Nephron progenitor cell (in vitro differentiated cells): ENCODE measurements around the gene MSANTD7.

Experiments
- DNase-seq: peaks from one replicate; pipeline ENCODE4 v3.0.0; 2021
- H3K27ac Mint-ChIP-seq: 2 replicates; pipeline ENCODE4 v1.8.0; 2021; ENCODE audit warnings: mild to moderate bottlenecking, moderate library complexity, mixed read lengths
- H3K27me3 Mint-ChIP-seq: 2 replicates; pipeline ENCODE4 v1.8.0; 2021; ENCODE audit warnings: mild to moderate bottlenecking, low read depth, mixed read lengths; ENCODE audit not compliant: poor library complexity
- H3K36me3 Mint-ChIP-seq: 2 replicates; pipeline ENCODE4 v1.8.0; 2021; ENCODE audit warnings: low read depth, mixed read lengths
- H3K4me1 Mint-ChIP-seq: 2 replicates; pipeline ENCODE4 v1.8.0; 2021; ENCODE audit warnings: mixed read lengths
- H3K4me3 Mint-ChIP-seq: 2 replicates; pipeline ENCODE4 v1.8.0; 2021; ENCODE audit warnings: mild to moderate bottlenecking, moderate library complexity, mixed read lengths
- H3K9me3 Mint-ChIP-seq: 2 replicates; pipeline ENCODE4 v1.8.0; 2021; ENCODE audit warnings: mild to moderate bottlenecking, moderate library complexity, mixed read lengths
- CTCF ChIP-seq: fragments of 200-600 bp; sonication (generic); IDR thresholded peaks from 2 replicates; pipeline ENCODE4 v1.5.0; 2021; ENCODE audit warnings: antibody characterized with exemption

The MSANTD7 gene

GRCh38 chr10:14837757-14838581 is at the start of gene MSANTD7, which contains the start of the genes CDNF and HSPA14:
TSS of gene MSANTD7 (plus strand) at chr10:14838306. CDS start at chr10:14842285, 3,979 bp downstream.
TSS of gene CDNF (minus strand) at chr10:14838037. CDS start at chr10:14837946, 91 bp downstream.
TSS of gene HSPA14 (plus strand) at chr10:14838306. CDS start at chr10:14838403, 97 bp downstream.
- Mint-ChIP-seq H3K36me3 (peaks cover 44% of the 10 kb centered on the region), H3K4me3 (peak within 1 kb of the TSS; percentile 94), H3K9me3 (no peaks in the 10 kb centered on the region), H3K27ac (peak within 1 kb of the TSS; percentile 100), H3K4me1 (peaks cover 37% of the 10 kb centered on the region), H3K27me3 (no peaks in the 10 kb centered on the region)
- TF ChIP-seq CTCF, result no peak
- peak; percentile 100 for DNase-seq

- peaks cover 6% of the 10 kb centered on the region for H3K9me3 Mint-ChIP-seq
- no peaks in the 10 kb centered on the region for H3K36me3 Mint-ChIP-seq
- H3K27ac Mint-ChIP-seq, result no peak overlapping the region
- H3K4me3 Mint-ChIP-seq, result no peak overlapping the region
- DNase-seq, result no peak
- peaks cover 18% of the 10 kb centered on the region for H3K27me3 Mint-ChIP-seq
- peaks cover 6% of the 10 kb centered on the region for H3K4me1 Mint-ChIP-seq
- TF ChIP-seq CTCF, result no peak
Measured at GRCh38 chr10:14798636-14799035, 39.5 kb upstream of the MSANTD7 start.

- TF ChIP-seq CTCF, result no peak
- H3K36me3 Mint-ChIP-seq, result no peaks in the 10 kb centered on the region
- H3K27me3 Mint-ChIP-seq, result peaks cover 18% of the 10 kb centered on the region
- peaks cover 6% of the 10 kb centered on the region for H3K4me1 Mint-ChIP-seq
- DNase-seq, result no peak
- H3K27ac Mint-ChIP-seq, result no peak overlapping the region
- H3K9me3 Mint-ChIP-seq, result peaks cover 6% of the 10 kb centered on the region
- H3K4me3 Mint-ChIP-seq, result no peak overlapping the region
Measured at GRCh38 chr10:14800397-14800796, 37.7 kb upstream of the MSANTD7 start.

- H3K9me3 Mint-ChIP-seq, result peaks cover 6% of the 10 kb centered on the region
- H3K36me3 Mint-ChIP-seq, result no peaks in the 10 kb centered on the region
- no peak for TF ChIP-seq CTCF
- no peak for DNase-seq
- peaks cover 6% of the 10 kb centered on the region for H3K4me1 Mint-ChIP-seq
- H3K27me3 Mint-ChIP-seq, result peaks cover 18% of the 10 kb centered on the region
- H3K27ac Mint-ChIP-seq, result no peak overlapping the region
- no peak overlapping the region for H3K4me3 Mint-ChIP-seq
Measured at GRCh38 chr10:14801723-14802122, 36.4 kb upstream of the MSANTD7 start.

- Mint-ChIP-seq H3K36me3 (no peaks in the 10 kb centered on the region), H3K27ac (no peak overlapping the region), H3K27me3 (peaks cover 9% of the 10 kb centered on the region), H3K4me1 (peaks cover 6% of the 10 kb centered on the region), H3K9me3 (peaks cover 6% of the 10 kb centered on the region), H3K4me3 (no peak overlapping the region)
- no peak for TF ChIP-seq CTCF
- DNase-seq, result no peak
Measured at GRCh38 chr10:14803827-14804226, 34.3 kb upstream of the MSANTD7 start.

GRCh38 chr10:14806318-14806717 is 31.8 kb upstream of the MSANTD7 start:
- no peak for DNase-seq
- no peaks in the 10 kb centered on the region for H3K36me3 Mint-ChIP-seq
- peaks cover 6% of the 10 kb centered on the region for H3K9me3 Mint-ChIP-seq
- no peaks in the 10 kb centered on the region for H3K27me3 Mint-ChIP-seq
- H3K4me1 Mint-ChIP-seq, result peaks cover 6% of the 10 kb centered on the region
- no peak for TF ChIP-seq CTCF
- H3K4me3 Mint-ChIP-seq, result no peak overlapping the region
- H3K27ac Mint-ChIP-seq, result no peak overlapping the region
